ENCODE measurements around the gene SLC38A8.

SLC38A8 gene

GRCh38 chr16:84047626-84048025 is 5.0 kb upstream of the SLC38A8 start:
- DNase-seq, result no peak

GRCh38 chr16:84047206-84047605 is 4.6 kb upstream of the SLC38A8 start:
- DNase-seq, result no peak

GRCh38 chr16:84045818-84046470 is 3.3 kb upstream of the SLC38A8 start:
- no peak for DNase-seq

GRCh38 chr16:84045001-84045817 is 2.6 kb upstream of the SLC38A8 start:
- no peak for DNase-seq

GRCh38 chr16:84044118-84044488 is 1.5 kb upstream of the SLC38A8 start:
- DNase-seq, result no peak

- no peak for DNase-seq
Observed at GRCh38 chr16:84043486-84044117, 1.0 kb upstream of the SLC38A8 start.

- no peak for DNase-seq
Observed at GRCh38 chr16:84042879-84043485, 387 bp upstream of the SLC38A8 start.

GRCh38 chr16:84041881-84042280 is 714 bp downstream of the SLC38A8 start:
- no peak for DNase-seq

GRCh38 chr16:84040823-84041820 is 1.5 kb downstream of the SLC38A8 start:
- DNase-seq, result no peak

GRCh38 chr16:84040226-84040822 is 2.3 kb downstream of the SLC38A8 start:
- no peak for DNase-seq

GRCh38 chr16:84039696-84040095 is 2.9 kb downstream of the SLC38A8 start:
- DNase-seq, result no peak

GRCh38 chr16:84038469-84038868 is 4.1 kb downstream of the SLC38A8 start:
- DNase-seq, result no peak

- DNase-seq, result no peak
Observed at GRCh38 chr16:84036982-84037425, 5.6 kb downstream of the SLC38A8 start.

- DNase-seq, result no peak
Observed at GRCh38 chr16:84036131-84036530, 6.5 kb downstream of the SLC38A8 start.

- no peak for DNase-seq
Observed at GRCh38 chr16:84034516-84034915, 8.1 kb downstream of the SLC38A8 start.

- DNase-seq, result no peak
Observed at GRCh38 chr16:84033251-84034195, 9.1 kb downstream of the SLC38A8 start.

- no peak for DNase-seq
Observed at GRCh38 chr16:84032458-84033178, 10.0 kb downstream of the SLC38A8 start.

- no peak for DNase-seq
Observed at GRCh38 chr16:84031556-84031955, 11.0 kb downstream of the SLC38A8 start.

- DNase-seq, result no peak
Observed at GRCh38 chr16:84029297-84030047, 13.1 kb downstream of the SLC38A8 start.

Data from NCI-H1436 treated with DMSO at 0.1 percent for 48 hours (cell line).